ENCODE measurements around the gene BLM. TPM values are rescaled to one million over a fixed set of nuclear protein-coding genes. Genes with fewer than 3 reads are reported as not detected.

The BLM gene
- polyA plus RNA-seq, 1 of the 3 experiments (the other 2 are of a cell fraction): 2.7 TPM

GRCh38 chr15:90799639-90800170 lies 82.6 kb downstream of the BLM start (continued):
- no peak for TF ChIP-seq JUND (IDR thresholded peaks at IDR 0.05)
- no peak for TF ChIP-seq ZBTB33 (IDR thresholded peaks at IDR 0.05; ENCODE audit: borderline replicate concordance, low read depth)
- TF ChIP-seq USF1 (IDR thresholded peaks at IDR 0.05; ENCODE audit: borderline replicate concordance, low read depth): no peak
- TF ChIP-seq GATA2 (CRISPR knock-in tag; IDR thresholded peaks at IDR 0.05): no peak
- TF ChIP-seq TAF1 (IDR thresholded peaks at IDR 0.05; ENCODE audit: borderline replicate concordance, low read depth, low read length): no peak
- no peak for TF ChIP-seq RCOR1 (IDR thresholded peaks at IDR 0.05; ENCODE audit: low read length)

DNA sequence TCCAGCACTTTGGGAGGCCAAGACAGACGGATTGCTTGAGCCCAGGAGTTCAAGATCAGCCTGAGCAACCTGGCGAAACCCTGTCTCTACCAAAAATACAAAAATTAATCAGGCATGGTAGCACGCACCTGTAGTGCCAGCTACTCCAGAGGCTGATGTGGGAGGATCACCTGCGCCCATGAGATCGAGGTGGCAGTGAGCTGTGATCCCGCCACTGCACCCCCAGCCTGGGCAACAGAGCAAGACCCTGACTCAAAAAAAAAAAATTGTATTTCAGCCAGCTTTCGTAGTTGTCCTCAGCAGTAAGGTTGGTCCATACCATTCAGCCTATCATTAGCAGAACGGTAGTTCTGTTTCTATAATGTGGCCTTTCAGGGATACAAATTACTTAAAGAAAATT lies 84.7 kb downstream of the BLM start:
- DNase-seq: no peak
- H3K9ac ChIP-seq: no peak overlapping the region
- no peak overlapping the region for H3K4me3 ChIP-seq (ENCODE audit: low read depth in 2 of 2, low read length in 1 of 2)
- H3K9me3 ChIP-seq: no peaks in the 10 kb centered on the region
- no peak overlapping the region for H3K4me2 ChIP-seq
- no peaks in the 10 kb centered on the region for H3K36me3 ChIP-seq (replicated peaks in 1 of 2; ENCODE audit: control insufficient read depth in 1 of 2, insufficient read depth in 2 of 2, low read length in 1 of 2)
- no peaks in the 10 kb centered on the region for H3K79me2 ChIP-seq (ENCODE audit: insufficient read depth)
- no peaks in the 10 kb centered on the region for H3K9me2 ChIP-seq
- no peaks in the 10 kb centered on the region for H4K20me1 ChIP-seq (ENCODE audit: insufficient read depth)
- no peak overlapping the region for H3K27ac ChIP-seq (ENCODE audit: low read depth in 2 of 2, low read length in 1 of 2)
- H2AFZ ChIP-seq (ENCODE audit: low read depth): no peak overlapping the region
- ChIA-PET POLR2A (no interaction called here), CTCF (no interaction called here)
- no peaks in the 10 kb centered on the region for H3K27me3 ChIP-seq (ENCODE audit: insufficient read depth)
- H3F3A ChIP-seq (replicated peaks; ENCODE audit: insufficient read depth): no peaks in the 10 kb centered on the region
- TF ChIP-seq MXI1 (IDR thresholded peaks at IDR 0.05; ENCODE audit: low read depth, low read length): no peak
- TF ChIP-seq RFX5 (IDR thresholded peaks at IDR 0.05; ENCODE audit: low read length): no peak
- no peak for TF ChIP-seq SIN3A (IDR thresholded peaks at IDR 0.05; ENCODE audit: borderline replicate concordance, low read depth, low read length)
- no peak for TF ChIP-seq POLR2AphosphoS5 (IDR thresholded peaks at IDR 0.05; ENCODE audit: low read depth, low read length)
- TF ChIP-seq ELF1 (IDR thresholded peaks at IDR 0.05): no peak
- no peak for TF ChIP-seq RXRA (IDR thresholded peaks at IDR 0.05; ENCODE audit: borderline replicate concordance, low read depth)
- TF ChIP-seq GABPA (IDR thresholded peaks at IDR 0.05; ENCODE audit: low read depth): no peak
- TF ChIP-seq FOXJ3 (CRISPR knock-in tag; IDR thresholded peaks at IDR 0.05): no peak
- no peak for TF ChIP-seq TCF12 (IDR thresholded peaks at IDR 0.05)
- TF ChIP-seq TEAD4 (IDR thresholded peaks at IDR 0.05; ENCODE audit: borderline replicate concordance, insufficient read depth): no peak
- TF ChIP-seq MEF2A (IDR thresholded peaks at IDR 0.05; ENCODE audit: borderline replicate concordance, low read depth): no peak
- no peak for TF ChIP-seq RAD21 (IDR thresholded peaks at IDR 0.05; ENCODE audit: low read length)
- TF ChIP-seq, protein P1, sequence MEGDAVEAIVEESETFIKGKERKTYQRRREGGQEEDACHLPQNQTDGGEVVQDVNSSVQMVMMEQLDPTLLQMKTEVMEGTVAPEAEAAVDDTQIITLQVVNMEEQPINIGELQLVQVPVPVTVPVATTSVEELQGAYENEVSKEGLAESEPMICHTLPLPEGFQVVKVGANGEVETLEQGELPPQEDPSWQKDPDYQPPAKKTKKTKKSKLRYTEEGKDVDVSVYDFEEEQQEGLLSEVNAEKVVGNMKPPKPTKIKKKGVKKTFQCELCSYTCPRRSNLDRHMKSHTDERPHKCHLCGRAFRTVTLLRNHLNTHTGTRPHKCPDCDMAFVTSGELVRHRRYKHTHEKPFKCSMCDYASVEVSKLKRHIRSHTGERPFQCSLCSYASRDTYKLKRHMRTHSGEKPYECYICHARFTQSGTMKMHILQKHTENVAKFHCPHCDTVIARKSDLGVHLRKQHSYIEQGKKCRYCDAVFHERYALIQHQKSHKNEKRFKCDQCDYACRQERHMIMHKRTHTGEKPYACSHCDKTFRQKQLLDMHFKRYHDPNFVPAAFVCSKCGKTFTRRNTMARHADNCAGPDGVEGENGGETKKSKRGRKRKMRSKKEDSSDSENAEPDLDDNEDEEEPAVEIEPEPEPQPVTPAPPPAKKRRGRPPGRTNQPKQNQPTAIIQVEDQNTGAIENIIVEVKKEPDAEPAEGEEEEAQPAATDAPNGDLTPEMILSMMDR (IDR thresholded peaks at IDR 0.05): no peak
- TF ChIP-seq RCOR1 (IDR thresholded peaks at IDR 0.05; ENCODE audit: low read length): no peak
- no peak for TF ChIP-seq EZH2phosphoT487 (IDR thresholded peaks at IDR 0.05; ENCODE audit: borderline replicate concordance, low read depth)
- TF ChIP-seq CHD2 (IDR thresholded peaks at IDR 0.05; ENCODE audit: low read length, partially characterized antibody): no peak
- TF ChIP-seq REST (IDR thresholded peaks at IDR 0.05; ENCODE audit: low read depth, low read length): no peak
- WGBS (ENCODE audit: low lambda C conversion rate): 91% methylated on average over 7 of the region's 8 CpGs
- no peaks in the 10 kb centered on the region for H3K4me1 ChIP-seq (ENCODE audit: control insufficient read depth in 1 of 2, insufficient read depth in 2 of 2, low read depth in 1 of 2, low read length in 1 of 2)

Measured in SK-N-SH (cell line).